ENCODE data around the gene UBASH3A. TPM values are rescaled to one million over a fixed set of nuclear protein-coding genes. Genes with fewer than 3 reads are reported as not detected.

The UBASH3A gene
- total RNA-seq, 4 donors from 2014 or later = 0.41 TPM; not detected in 3

GRCh38 chr21:42373196-42373907, 30.4 kb upstream of the UBASH3A start:
- intact Hi-C loops (cut with DNase I; ENCODE audit: low total_unique reads) = no loop called here
- no peaks in the 10 kb centered on the region for H3K4me1 ChIP-seq
- no peak for ATAC-seq
- DNase-seq = no peak
- in situ Hi-C loops (cut with MboI; ENCODE audit: low sequenced_read_pairs in 4 of 4) = no loop called here
- H3K4me3 ChIP-seq = no peak overlapping the region
- no peaks in the 10 kb centered on the region for H3K9me3 ChIP-seq
- no peaks in the 10 kb centered on the region for H3K36me3 ChIP-seq
- no peak overlapping the region for H3K27ac ChIP-seq
- TF ChIP-seq POLR2A (IDR thresholded peaks at IDR 0.05) (no peak), CTCF (IDR thresholded peaks at IDR 0.05 in 4 of 5, conservative IDR thresholded peaks at IDR 0.05 in 1 of 5) (no peak)
- H3K27me3 ChIP-seq = peaks cover 0 to 11% (median 0%) of the 10 kb centered on the region in 3 donors

GRCh38 chr21:42373908-42374455, 29.7 kb upstream of the UBASH3A start:
- Histone ChIP-seq H3K4me3 (no peak overlapping the region), H3K36me3 (no peaks in the 10 kb centered on the region), H3K4me1 (no peaks in the 10 kb centered on the region), H3K27me3 (peaks cover 0 to 11% (median 0%) of the 10 kb centered on the region in 3 donors), H3K27ac (no peak overlapping the region), H3K9me3 (no peaks in the 10 kb centered on the region)
- DNase-seq = no peak
- TF ChIP-seq POLR2A (IDR thresholded peaks at IDR 0.05) (no peak), CTCF (IDR thresholded peaks at IDR 0.05 in 4 of 5, conservative IDR thresholded peaks at IDR 0.05 in 1 of 5) (no peak)
- in situ Hi-C loops (cut with MboI; ENCODE audit: low sequenced_read_pairs in 4 of 4) = no loop called here
- intact Hi-C loops (cut with DNase I; ENCODE audit: low total_unique reads) = no loop called here
- ATAC-seq = no peak

- intact Hi-C loops (cut with DNase I; ENCODE audit: low total_unique reads) (no loop called here), in situ Hi-C loops (cut with MboI; ENCODE audit: low sequenced_read_pairs in 4 of 4) (no loop called here)
- ATAC-seq (no peak), DNase-seq (no peak)
- H3K4me3 ChIP-seq = no peak overlapping the region
- H3K27me3 ChIP-seq = peaks cover 0 to 14% (median 0%) of the 10 kb centered on the region in 3 donors
- H3K9me3 ChIP-seq = no peaks in the 10 kb centered on the region
- H3K36me3 ChIP-seq = no peaks in the 10 kb centered on the region
- no peaks in the 10 kb centered on the region for H3K4me1 ChIP-seq
- TF ChIP-seq POLR2A (IDR thresholded peaks at IDR 0.05) (no peak), CTCF (IDR thresholded peaks at IDR 0.05 in 4 of 5, conservative IDR thresholded peaks at IDR 0.05 in 1 of 5) (no peak)
- H3K27ac ChIP-seq = no peak overlapping the region
Measured at GRCh38 chr21:42374457-42374856, 29.2 kb upstream of the UBASH3A start.

- intact Hi-C loops (cut with DNase I; ENCODE audit: low total_unique reads) (no loop called here), in situ Hi-C loops (cut with MboI; ENCODE audit: low sequenced_read_pairs in 4 of 4) (no loop called here)
- peaks cover 0 to 14% (median 0%) of the 10 kb centered on the region in 3 donors for H3K27me3 ChIP-seq
Measured at GRCh38 chr21:42374864-42375499, 28.7 kb upstream of the UBASH3A start.

More at GRCh38 chr21:42374864-42375499, 28.7 kb upstream of the UBASH3A start:
- TF ChIP-seq POLR2A (IDR thresholded peaks at IDR 0.05) (no peak), CTCF (IDR thresholded peaks at IDR 0.05 in 4 of 5, conservative IDR thresholded peaks at IDR 0.05 in 1 of 5) (no peak)
- ATAC-seq (no peak), DNase-seq (no peak)
- Histone ChIP-seq H3K4me3 (no peak overlapping the region), H3K9me3 (no peaks in the 10 kb centered on the region), H3K27ac (no peak overlapping the region), H3K36me3 (no peaks in the 10 kb centered on the region), H3K4me1 (no peaks in the 10 kb centered on the region)

Measured in gastrocnemius medialis (tissue), 4 donors.